NCI-H2196 (cell line): ENCODE data around the gene NBDY.

Source experiments
- DNase-seq: peaks from one replicate; lab custom pipeline; 2025; ENCODE audit not compliant: unreplicated experiment; lab: John Stamatoyannopoulos, UW

The NBDY gene

DNA sequence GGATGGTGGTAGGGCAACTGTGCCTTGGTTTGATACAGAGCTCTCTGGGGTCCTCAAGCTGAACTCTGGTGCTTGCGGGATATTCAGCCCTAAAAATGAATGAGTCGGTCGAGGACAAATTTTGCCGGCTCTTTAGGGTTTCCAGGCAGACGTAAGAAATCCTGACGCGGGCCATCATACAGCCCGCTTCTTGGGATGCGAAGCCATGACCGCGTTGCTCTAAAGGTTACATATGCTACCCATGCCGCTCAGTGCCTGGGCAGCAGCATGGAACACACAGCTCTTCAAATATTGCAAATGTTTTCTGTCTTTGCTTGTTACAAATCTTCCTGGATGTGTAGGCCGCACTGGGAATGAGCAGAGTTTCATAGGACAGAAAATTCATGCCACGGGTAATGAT lies 55.6 kb downstream of the NBDY start:
- no peak for DNase-seq

DNA sequence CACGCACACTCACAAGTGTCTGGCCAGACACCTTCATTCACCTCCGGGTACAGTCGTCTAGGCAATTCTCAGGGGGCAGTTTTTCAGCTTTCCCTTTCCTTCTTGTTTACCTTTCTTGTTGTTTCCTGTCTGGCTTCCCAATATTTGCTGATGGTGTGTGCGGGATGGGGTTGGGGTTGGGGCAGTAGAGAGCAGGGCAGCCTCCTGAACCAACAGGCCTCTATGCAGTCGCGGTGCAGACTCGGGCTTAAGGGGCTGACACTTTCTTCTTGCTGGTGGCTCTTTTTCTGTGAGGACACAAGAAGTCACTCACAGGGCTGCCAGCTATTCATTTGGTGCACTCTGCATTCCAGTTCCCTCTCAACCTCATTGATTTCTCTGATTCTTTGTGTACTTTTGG lies 56.4 kb downstream of the NBDY start:
- no peak for DNase-seq

DNA sequence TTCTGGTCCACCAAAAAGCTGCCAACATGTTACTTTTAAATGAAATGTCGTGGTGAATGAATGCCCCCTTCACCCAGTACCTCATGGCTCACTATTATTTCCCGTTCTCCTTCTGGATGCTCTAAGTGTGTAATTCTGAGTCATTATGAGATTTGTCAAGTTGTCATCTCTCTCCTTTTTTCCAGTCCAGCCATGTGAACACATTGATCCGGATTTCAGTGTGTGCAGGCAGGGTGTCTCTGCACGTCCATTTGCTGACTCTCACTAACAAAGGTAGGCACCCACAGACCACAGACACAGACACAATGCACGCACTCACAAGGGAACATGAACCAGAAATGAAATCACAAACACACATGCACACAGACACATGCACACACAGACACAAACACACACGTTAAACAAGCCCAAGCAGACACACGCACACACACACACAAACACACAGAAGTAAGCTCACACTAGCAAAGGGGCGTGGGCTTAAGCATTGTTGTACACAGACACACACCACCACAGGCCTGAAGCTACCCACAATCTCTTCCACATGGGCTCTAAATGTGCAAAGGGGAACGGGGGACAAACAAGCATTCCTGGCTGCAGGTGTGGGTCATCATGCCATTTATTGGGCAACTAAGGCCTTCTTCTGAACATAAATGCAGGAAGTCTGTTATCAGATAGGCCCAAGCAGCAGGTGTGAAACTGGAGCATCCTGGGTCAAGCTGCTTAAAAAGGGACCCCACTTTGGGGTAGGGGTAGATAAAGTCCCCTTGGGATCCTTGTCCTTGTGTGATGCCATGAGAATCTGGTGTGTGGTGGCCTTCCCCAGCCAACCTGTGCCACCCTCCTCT lies 58.1 kb downstream of the NBDY start:
- no peak for DNase-seq

DNA sequence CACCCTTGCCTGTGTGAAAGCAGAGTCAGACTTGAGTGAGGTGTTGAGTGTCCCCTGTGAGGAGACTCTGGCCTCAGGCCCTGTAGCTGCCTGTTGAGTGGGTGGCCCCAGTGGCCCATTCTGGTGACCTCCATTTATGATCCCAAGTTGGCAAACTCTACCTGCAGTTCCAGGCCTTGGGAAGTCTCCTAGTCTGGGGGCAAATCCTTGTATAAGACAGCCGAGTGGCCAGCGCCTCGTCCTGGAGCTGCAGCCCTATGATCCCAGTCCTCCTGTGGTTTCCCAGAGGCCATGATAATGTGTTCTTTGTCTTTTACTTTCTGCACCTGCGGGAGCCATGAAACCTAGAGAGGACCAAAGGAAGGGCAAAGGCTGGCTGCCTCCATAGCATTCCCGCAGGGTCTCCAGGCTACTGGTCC lies 58.7 kb downstream of the NBDY start:
- DNase-seq: no peak

DNA sequence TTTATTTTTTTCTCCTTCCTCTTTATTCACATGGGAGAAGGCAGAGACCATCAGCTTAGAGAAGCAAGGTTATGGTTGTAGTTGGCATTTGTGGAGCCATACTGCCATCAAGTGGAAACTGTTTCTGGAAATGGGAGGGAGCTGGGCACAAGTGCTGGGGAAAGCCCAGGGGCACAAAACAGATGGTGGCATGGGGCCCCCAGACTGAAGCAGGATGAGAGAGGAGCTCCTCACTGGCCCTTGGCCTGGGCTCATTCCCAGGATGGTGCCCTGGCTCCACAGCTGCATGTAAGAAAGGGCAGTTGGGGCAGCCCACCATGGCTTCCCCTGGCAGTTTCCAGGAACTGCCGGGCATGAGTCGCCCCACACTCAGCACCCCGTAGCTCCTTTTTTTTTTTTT lies 59.2 kb downstream of the NBDY start:
- no peak for DNase-seq

DNA sequence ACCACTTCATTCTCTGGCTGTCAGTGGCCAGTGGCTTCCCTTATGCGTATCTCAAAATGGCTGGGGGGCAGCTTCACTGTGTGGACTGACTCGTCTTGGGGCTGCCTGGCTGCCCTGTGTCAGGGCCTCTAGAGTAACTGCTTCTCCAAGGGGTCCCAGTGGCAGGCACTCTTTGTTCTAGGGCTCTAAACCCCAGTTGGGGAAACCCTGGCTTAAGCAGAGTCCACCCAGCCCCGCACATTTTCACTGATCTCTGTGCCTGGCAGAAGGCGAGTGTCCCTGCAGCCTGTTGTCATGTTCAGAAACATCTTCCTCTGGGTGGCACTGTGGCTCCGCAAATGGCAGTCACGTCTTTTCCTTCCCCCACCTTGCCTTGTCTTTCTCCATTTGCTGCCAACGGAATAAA lies 59.7 kb downstream of the NBDY start:
- DNase-seq: no peak

DNA sequence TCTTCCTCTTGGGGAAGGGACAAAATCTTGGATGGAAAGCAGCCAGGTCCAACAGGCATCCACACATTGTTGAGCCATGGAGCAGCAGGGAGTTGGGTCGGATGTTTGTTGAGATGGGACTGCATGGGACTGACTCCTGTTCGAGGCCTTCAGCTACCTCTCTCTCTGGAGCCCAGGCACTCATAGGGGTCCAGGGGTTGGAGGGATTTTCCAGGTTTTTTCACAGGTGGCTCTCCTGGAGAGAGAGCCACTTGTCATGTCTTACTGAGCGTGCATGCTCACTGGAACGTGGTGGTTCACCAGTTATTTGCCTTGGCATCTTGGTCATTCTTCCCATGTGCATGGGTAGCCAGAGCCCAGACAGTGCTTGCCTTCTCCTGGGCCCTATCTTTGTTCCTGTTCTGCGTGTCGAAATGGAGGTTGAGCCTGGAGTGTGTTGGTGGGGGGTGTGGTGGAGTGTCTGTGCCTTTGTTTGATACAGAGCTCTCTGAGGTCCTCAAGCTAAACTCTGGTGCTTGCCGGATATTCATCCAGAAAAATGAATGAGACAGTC lies 60.6 kb downstream of the NBDY start:
- DNase-seq: no peak

DNA sequence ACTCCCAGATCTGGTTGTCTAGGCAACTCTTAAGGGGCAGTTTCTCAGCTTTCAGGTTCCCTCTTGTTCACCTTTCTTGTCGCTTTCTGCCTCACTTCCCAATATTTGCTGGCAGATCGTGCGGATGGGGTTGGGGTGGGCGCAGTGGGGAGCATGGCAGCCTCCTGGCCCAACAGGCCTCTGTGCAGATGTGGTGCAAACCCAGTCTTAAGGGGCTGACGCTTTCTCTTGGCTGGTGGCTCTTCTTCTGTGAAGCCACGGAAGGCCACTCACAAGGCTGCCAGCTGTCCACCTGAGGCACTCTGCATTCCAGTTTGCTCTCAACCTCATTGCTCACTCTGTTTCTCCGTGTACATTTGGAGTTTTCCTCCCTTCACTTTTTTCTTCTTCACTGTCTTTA lies 61.7 kb downstream of the NBDY start:
- no peak for DNase-seq

DNA sequence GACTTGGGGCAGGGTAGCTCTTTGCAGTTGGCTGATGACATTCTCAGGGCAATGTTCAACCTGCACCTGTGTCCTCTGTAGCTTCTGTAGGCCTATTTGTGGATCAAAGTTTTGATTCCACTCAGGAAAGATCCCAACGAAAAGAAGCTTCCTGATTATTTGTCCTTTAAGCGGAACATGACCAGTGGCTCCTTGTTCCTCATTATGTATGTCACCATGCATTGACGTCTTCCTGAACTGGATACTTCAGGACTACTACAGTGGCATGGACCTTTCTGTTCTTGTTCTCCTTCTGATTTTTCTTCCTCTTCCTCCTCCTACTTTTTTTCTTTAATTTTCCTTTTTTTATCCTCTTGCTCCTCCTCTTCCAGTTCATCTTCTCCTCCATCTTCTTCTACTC lies 62.4 kb downstream of the NBDY start:
- DNase-seq: no peak

DNA sequence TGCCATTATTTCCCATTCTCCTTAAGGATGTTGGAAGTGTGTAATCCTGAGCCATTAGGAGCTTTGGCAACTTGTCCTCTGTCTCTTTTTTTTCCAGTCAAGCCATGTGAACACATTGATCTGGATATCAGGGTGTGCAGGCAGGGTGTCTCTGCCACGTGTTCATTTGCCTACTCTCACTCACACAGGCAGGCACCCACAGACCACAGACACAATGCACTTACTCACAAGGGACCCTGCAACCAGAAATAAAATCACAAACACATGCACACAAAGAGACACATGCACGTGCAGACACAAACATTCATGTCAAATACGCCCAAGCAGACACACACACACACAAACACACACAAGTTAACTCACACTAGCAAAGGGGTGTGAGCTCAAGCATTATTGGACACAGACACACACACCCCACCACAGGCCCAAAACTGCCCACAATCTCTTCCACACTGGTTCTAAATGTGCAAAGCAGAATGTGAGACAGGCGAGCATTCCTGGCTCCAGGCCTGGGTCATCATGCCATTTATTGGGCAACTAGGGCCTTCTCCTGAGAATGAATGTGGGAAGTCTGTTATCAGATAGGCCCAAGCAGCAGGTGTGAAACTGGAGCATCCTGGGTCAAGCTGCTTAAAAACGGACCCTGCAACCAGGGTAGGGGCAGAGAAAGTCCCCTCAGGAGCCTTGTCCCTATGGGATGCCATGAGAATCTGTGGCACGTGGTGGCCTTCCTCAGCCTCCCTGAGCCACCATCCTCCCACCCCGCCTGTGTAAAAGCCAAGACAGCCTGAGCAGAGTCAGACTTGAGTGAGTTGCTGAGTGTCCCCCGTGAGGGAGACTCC lies 63.4 kb downstream of the NBDY start:
- no peak for DNase-seq

DNA sequence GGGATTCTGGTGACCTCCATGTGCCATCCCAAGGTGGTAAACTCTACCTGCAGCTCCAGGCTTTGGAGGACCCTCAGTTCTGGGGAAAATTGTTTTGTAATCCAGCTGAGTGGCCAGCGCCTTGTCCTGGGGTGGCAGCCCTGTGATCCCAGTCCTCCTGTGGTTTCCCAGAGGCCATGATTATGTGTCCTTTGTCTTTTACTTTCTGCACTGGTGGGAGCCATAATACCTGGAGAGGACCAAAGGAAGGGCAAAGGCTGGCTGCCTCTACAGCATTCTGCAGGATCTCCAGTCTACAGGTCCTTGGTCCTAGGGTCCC lies 64.0 kb downstream of the NBDY start:
- no peak for DNase-seq

DNA sequence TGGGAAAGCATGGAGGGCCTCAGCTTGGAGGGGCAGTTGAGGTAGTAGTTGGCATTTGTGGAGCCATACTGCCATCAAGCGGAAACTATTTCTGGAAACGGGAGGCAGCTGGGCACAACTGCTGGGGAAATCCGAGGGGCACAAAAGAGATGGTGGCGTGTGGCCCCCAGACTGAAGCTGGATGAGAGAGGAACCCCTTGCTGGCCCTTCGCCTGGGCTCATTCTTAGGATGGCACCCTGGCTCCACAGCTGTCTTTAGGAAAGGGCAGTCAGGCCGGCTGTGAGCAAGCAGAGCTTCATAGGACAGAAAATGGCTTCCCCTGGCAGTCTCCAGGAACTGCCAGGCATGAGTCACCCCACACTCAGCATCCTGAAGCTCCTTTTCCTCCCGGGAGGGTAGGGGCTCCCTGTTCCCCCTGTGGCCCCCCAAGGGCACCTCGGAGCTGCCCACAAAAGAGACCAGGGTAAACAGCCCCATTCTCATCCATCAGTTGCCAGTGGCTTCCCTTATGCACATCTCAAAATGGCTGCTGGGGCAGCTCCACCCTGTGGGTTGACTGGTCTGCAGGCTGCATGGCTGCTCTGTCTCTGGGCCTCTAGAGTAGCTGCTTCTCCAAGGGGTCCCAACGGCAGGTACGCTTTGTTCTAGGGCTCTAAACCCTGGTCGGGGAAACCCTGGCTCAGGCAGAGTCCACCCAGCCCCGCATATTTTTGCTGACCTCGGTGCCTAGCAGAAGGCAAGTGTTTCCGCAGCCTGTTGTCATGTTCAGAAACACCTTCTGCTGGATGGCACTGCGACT lies 64.7 kb downstream of the NBDY start:
- DNase-seq: no peak

DNA sequence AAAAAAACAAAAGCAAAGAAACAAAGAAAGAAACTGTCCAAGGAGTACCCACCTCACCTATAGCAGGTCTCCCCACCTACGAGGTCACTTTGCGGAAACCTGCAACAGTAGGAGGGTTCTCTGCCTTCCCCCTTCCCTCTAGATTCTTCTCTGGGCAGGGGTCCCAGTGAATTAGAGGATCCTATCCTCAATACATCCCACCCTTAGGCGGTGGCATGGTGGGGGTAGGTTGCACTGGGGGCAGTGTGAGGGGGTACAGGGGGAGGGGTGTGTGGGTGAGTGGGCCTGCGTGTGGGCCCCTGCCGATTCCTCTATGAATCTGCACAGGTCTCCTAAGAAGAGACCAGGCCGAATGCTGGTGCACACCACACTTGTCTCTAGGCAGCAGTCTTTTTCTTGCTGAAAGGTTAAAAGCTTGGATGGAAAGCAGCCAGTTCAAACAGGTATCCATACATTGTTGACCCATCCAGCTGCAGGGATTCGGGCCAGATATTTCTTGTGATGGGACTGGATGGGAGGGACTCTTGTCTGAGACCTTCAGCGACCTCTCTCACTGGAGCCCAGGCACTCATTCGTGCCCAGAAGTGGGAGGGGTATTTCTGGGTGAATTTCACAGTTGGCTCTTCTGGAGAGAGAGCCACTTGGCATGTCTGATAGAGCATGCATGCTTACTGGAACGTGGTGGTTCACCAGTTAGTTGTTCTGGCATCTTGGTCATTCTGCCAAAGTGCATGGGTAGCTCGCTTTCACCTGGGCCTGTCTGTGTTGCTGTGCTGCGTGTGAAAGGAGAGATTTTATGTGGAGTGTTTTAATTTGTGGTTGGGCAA lies 65.6 kb downstream of the NBDY start:
- peak; percentile 6 for DNase-seq

DNA sequence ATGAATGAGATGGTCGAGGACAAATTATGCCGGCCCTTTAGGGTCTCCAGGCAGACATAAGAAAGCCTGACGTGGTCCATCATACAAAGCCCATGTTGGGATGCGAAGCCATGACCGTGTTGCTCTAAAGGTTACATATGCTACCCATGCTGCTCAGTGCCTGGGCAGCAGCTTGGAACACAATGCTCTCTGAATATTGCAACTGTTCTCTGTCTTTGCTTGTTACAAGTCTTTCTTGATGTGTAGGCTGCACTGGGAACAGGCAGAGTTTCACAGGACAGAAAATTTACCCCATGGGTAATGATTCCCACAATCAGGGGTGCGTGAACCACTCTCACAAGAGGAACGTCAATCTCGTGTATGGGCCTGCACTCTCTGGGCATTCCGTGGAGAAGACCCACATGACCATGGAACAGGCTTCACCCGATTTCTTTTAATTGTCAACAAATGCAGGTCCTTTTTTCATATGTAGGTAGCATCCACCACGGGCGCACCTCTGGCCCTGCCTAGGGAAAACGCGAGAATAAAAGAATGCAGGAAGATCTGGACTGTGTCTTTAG lies 66.3 kb downstream of the NBDY start:
- no peak for DNase-seq

DNA sequence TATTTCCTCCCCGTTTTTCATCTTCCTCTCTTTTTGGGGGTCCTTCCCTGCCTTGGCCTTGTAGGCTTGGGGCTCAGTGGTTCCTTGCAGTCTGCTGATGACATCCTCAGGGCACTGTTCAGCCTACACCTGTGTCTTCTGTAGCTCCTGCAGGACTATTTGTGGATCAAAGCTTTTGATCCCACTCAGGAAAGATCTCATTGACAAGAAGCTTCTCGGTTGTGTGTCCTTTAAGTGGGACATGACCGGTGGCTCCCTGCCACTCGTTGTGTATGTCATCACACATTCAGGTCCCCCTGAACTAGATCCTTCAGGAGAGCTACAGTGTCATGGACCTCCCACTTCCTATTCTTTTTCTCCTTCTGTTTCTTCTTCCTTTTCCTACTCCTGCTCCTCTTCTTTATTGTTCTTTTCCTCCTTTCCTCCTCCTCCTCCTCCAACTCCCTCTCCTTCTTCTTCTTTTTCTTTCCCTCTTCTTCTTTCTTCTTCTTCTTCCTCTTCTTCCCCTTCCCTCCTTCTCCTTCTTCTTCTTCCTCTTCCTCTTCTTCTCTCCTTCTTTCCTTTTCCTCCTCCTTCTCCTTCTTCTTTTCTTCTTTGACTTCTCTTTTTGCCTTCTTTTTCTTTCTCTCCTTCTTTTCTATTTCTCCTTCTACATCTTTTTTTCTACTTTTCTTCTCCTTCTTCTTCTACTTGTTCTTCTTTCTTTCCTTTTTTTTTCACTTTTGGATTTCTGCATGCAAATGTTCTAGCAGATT lies 67.8 kb downstream of the NBDY start:
- DNase-seq: no peak

DNA sequence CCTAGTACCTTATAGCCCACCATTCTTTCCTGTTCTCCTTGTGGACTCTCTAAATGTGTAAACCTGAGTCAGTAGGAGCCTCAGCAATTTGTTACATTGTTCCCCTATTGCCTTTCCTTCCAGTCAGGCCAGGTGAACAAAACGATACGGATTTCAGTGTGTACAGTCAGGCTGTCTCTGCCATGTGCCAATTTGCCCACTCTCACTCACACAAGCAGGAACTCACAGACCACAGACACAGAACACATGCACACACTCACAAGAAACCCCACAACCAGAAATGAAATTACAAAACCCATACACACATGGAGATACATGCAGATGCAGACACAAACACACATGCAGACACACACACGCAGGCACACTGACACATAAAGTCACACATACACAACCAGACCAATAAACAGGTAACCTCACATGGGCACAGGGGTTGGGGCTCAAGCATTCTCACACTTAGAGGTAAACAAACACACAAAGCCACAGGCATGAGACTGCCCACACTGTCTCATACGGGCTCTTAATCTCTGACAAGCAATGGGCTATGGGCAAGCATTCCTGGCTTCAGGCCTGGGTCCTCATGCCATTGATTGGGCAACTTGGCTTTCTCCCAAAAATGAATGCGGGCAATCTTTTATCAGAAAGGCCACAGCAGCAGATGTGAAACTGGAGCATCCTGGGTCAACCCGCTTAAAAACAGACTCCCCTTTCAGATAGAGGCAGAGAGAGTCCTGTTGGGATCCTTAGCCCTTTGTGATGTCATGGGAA lies 68.7 kb downstream of the NBDY start:
- peak; percentile 44 for DNase-seq

DNA sequence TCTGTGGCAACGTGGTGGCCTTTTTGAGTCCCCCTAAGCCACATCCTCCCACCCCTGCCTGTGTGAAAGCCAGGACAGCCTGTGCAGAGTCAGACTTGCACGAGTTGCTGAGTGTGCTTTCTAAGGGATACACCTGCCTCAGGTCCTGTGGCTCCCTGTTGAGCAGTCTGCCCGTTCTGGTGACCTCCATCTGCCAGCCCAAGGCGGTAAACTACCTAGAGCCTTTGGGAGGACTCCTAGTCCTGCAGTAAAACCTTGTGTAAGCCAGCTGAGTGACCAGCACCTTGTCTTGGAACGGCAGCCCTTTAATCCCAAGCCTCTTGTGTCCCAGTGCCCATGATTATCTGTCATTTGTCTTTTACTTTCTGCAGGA lies 69.3 kb downstream of the NBDY start:
- no peak for DNase-seq

DNA sequence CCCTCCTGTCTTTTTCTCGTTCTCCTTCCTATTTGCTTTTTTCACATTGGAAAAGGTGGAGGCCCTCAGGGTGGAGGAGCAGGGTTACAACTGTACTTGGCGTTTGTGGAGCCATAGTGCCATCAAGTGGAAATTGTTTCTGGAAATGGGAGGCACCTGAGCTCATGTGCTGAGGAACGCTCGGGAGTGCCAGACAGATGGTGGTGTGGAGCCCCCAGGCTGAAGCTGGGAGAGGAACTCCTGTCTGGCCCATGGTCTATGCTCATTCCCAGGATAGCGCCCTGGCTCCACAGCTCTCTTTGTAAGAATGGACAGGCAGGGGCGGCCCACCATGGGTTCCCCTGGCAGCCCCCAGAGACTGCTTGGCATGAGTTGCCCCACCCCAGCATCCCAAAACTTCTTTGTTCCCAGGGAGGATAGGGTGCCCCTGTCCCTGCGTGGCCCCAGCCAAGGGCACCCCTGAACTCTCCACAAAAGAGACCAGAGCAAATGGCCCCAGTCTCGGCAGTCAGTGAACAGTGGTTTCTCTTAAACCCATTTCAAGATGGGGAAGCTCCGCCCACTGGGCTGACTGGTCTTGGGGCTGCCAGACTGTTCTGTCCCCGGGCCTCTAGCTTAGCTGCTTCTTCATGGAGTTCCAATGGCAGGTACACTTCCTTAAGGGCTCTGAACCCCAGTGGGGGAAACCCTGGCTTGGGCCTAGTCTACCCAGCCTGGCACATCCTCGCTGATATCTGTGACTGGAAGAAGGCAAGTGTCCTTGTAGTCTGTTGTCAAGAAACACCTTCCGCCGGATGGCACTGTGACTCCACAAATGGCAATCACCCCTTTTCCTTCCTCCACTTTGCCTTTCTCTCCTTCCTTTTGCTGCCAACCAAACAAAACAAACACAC lies 70.1 kb downstream of the NBDY start:
- DNase-seq: no peak
